Activated gamma-delta T cell treated with Interleukin-2 at 50 U/mL for 16 hours (primary cell): Measurements from ENCODE around the gene SLC24A4.

Source experiments
- DNase-seq: peaks from one replicate; pipeline ENCODE4 v3.0.0-alpha.2; 2020

Gene SLC24A4

DNA sequence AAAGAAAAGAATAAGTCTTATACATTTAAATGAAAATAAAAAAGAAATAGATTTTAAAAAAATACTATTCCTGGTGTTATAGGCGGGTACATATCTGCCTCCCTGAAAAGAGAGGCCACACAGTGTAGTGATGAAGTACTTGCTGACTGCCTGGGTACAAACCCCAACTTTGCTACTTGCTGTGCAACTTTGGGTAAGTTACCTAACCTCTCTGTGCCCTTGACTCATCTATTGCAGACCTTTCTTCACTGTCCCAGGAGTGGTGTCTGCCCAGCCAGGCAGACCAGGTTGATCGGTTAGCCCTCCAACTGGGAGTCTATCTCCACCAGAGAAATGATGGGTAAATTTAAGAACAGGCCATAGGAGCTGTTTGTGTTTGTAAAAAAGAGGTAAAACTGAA is 82.0 kb downstream of the SLC24A4 start:
- no peak for DNase-seq

DNA sequence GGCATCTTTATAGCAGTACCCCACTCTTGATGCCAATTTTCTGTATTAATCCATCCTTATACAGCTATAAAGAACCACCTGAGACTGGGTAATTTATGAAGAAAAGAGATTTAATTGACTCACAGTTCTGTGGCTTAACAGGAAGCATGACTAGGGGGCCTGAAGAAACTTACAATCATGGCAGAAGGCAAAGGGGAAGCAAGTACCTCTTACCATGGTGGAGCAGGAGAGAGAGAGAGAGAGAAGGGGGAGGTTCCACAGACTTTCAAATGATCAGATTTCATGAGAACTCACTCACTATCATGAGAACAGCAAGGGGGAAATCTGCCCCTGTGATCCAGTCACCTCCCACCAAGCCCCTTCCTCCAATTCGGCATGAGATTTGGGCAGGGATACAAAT is 84.4 kb downstream of the SLC24A4 start:
- DNase-seq = no peak

DNA sequence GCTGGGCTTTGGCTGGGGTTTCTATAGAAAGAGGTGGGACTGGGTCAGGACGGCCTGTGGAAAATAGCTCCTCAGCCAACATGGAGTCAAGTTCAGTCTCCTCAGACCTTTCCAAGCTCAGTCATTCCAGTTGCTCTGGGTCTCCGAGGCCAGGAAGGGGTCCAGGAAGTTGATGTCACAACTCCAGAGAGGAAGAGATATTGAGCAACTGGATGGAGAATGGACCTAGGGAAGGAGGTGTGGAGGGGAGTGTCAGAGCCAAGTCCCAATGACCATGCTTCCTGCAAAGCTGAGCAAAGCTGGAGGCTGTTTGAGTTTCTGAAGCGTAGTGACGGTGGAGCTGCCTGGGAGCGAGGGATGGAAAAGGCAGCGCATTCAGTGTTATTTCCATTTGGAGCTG is 86.1 kb downstream of the SLC24A4 start:
- no peak for DNase-seq

DNA sequence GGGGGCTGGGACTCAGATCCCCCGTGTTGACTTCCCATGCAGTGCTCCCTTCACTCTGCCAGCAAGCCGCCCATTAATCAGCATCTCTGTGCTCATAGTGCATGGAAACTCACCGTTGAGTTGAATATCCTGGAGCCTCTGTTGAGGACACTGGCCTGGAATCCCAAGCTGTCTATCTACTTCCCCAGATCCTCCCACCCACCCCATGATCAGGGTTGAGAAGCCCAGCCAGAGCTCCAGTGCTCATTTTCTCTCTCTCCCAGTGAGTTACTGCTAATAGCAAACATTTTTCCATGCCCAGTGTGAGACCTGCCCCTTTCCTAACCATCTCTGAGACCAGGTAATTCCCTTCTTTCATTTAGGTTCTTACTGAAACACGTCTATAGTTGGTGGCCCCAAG is 88.2 kb downstream of the SLC24A4 start:
- DNase-seq = no peak

DNA sequence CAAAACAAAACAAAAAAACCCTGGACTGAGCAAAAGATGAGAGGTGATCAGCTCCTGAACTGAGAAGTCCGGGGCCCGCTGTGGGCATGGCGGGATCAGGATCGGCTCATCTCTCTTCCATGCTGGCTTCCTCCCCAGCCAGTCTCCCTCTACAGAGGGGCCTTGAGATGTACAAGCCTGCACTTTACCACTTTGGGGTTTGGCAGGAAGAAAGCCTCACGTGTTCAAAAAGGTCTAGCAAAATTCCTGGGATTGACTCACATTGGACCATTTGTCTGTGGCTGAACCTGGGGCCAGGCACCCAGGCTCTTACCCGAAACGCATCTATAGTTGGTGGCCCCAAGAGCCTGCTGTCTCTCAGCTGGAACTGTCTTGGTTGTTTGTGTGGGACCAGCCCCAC is 89.0 kb downstream of the SLC24A4 start:
- DNase-seq = no peak

DNA sequence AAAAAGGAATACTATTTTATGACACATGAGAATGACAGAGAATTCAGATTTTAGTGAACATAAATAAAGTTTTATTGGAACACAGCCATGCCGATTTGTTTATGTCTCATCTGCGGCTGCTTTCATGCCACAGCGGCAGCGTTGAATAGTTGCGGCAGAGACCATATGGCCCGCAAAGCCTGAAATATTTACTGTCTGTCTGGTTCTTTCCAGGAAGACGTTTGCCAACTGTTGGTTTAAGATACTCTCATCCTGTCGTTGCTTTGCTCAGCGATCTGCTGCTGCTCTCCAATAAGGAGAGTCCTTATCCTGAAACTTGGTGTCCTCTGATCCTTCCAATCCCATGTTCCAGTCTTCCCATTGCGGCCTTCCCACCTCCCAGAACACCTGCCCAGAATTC is 89.9 kb downstream of the SLC24A4 start:
- DNase-seq = no peak

DNA sequence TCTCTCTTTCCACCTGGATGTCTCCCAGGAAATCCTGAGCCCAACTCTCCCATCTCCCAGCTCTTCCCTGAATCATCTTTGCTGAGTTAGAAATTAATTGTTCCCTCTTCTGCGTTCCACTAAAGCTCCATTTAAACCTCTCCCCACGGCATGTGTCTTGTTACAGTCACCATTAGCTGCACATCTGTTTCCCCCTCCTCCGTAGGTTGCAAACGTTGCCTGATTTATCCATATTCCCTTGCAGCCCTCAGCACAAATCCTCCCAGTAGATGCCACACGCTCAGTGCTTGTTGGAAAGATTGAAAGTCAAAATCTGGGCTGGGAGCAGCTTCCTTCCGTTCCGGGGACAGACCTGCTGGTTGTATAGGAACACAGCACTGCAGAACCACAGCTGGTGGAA is 90.4 kb downstream of the SLC24A4 start:
- no peak for DNase-seq

DNA sequence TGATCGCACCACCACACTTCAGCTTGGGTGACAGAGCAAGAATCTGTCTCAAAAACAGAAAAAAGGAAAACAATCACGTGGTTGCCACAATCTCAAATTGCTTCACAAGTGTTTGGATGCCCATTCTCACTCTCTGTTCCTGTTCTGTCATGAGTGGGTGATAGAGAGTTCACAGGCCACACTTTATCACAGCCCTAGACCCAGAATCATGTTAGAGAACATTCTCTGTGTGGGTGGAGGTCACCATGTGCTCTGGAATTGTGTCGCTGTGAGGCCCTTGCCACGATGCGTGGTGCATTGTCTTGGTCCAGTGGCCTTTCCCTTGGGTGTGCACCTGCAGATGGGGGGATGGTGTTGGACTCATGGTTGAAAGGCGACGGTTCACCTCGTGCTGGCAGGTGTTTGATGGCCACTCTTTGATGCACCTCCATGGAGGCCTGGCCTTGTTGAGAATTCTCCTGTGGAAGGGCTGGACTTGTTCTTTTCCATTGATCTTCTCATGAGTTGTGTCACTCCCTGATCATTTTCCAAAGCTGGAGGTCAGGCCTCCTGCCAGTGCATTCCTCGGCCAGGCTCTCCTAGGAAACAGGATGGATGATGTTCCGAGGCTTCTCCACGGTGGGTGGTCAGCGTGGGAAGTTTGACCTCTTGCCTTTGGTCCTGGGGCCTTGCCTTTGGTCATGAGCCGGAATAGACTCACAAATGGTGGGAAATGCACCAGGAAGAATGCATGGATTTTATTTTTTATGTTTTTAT is 91.9 kb downstream of the SLC24A4 start:
- DNase-seq = no peak

DNA sequence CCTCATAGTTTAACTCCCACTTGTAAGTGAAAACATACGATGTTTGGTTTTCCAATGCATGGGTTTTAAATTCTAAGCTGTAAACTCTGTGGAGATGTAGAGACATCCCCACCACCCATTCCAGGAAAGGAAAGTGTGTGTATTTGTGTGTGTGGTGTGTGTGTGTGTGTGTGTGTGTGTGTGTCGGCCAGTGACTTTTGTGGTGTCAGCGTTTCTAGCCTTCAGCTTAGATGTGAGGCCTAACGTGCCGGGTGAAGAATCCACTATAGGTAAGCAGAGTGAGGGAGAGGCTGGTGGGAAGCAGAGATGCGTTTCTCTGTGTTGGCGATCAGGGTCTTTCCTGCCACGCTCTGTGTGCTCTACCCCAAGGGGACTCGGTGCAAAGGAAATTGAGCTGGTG is 93.0 kb downstream of the SLC24A4 start:
- no peak for DNase-seq

DNA sequence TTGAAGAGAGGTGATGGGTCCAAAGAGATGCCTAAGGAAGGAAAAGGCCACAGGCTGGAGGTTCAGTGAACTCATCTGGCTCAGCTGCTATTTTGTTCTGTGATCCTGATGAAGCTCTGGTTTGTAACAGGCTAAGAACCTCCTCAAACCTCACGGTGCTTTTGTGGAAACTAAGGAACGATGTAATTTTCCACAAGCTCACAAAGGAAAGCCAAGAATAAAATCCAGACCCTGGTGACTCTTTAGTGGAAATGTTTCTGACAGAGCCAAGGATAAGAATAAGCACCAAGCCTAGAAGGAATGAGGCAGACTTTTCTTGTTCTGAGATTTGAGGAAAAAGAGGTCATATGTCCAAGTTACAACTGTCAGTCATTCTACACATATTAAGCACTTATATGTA is 93.6 kb downstream of the SLC24A4 start:
- DNase-seq = no peak

DNA sequence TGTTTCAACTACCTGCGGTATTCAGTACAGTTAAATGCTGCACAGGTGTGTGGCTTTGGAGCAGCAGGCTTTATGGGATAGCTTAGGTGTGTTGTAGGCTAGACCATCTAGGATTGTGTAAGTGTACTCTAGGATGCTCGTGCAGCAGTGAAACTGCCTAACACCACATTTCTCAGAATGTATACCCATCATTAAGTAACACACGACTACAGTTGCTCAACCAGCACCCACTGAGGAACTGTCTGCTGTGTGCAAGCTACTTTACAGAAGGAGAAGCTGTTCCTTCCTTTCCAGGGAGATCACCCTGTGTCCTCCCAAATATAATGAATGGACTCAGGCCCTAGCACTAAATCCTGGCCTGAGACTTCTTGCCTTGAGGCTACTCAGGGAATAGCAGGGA is 94.8 kb downstream of the SLC24A4 start:
- DNase-seq = no peak

DNA sequence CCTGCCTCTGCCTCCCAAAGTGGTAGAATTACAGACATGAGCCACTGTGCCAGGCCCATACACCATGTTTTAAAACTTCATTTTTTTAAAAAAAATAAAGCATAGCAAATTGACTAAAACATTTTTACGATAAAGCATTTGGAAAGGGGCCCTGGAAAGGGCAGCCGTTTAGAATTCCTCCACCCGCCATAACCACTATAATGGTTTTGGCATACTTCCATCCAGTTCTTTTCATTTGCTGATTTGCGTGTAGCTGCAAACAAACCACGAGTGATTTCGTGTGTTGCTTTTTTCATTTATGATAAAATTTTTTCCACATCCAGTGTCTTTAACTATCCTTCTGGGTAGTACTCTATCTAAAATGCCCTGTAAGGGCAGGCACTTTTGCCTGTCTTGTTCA is 98.8 kb downstream of the SLC24A4 start:
- no peak for DNase-seq

DNA sequence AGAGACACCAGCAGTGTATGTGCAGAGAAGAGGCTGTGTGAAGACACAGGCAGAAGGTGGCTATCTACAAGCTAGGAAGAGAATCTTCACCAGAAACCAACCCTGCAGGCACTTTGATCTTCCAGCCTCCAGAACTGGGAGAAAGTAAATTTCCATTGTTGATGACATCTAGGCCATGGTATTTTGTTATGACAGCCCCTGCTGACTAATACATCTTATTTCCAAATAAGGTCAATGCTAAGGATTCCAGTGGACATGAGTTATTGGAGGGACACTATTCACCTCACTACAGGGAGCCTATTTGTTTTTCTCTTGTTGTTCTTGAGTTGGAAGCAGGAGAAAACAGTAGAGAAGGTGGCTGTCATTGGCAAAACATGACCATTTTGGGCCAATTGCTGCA is 102.1 kb downstream of the SLC24A4 start:
- DNase-seq = no peak

DNA sequence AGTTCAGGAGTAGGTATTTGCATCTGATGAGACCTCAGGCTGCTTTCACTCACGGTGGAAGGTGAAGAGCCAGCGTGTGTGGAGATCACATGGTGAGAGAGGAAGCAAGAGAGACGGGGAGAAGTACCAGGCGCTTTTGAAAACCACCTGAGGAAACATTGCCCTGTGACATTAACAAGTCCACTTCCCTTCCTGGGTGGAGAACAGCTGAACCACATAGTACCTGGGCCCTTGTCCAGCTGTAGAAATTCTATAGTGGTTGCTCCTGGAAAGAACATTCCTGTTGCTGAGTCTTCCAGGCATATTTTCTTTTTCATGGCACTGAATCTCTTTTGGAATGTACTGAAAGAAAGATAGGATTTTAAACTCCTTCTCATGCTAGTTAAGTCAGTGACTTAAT is 103.3 kb downstream of the SLC24A4 start:
- DNase-seq = no peak

DNA sequence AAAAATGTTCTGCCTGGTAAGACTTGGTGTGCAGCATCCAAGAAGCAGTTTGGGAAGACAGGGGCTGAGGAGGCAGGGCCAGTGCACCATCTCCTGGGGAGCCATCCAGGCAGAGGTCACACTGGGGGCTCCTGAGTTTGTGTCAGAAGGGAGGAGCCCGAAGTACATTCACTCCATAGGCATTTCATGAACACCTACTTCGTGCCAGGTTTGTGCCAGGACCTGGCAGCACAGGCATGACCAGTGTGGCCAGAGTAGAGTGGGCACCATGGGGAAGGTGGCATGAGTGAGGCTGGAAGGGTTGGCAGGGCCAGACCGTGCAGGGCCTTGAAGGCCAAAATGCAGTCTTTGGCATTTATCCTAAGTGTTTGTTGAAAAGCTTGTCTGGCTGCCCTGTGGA is 104.1 kb downstream of the SLC24A4 start:
- DNase-seq = no peak

DNA sequence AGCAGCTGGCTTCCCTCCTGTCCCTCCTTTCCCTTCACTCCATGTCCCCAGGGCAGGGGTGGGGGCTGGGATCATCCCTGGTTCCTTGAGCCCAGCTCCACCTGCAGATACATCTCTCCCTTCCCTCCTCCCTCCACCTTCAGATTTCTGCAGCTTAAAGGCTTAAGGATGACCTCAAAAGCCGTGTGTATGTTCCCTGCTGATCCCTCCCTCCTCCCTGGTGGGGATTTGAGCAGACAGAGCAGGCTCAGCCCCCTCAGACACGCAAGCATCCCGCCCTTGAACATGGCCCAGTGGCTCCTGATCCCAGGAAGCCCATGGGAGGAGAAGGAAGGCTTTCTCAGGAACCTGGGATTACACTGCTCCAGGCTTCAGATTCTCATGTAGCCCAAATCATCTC is 107.7 kb downstream of the SLC24A4 start:
- no peak for DNase-seq

DNA sequence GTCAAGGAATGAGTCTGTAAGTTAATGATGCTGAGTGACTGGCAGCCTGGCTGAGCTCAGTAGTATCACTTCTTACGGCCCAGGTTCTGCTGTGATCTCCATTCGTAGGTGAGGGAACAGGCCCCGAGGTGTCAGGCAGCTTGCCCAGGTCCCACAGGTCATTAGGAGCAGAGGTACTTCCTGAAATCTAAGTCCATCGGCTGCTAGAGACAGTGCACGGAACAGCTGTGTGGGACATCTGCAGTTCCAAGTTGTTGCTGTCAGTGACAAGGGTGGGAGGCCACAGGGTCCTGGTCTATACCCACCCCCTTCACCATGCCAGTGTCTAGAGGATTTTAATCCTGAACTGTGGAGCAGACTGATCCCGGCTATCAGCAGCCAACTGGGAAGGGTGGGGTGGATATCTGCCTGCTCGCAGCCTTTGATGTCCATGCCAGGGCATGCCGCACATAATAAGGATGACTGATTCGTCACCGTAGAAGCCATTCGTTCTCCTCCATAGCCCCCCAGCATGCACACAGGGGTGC is 108.3 kb downstream of the SLC24A4 start:
- DNase-seq = no peak

DNA sequence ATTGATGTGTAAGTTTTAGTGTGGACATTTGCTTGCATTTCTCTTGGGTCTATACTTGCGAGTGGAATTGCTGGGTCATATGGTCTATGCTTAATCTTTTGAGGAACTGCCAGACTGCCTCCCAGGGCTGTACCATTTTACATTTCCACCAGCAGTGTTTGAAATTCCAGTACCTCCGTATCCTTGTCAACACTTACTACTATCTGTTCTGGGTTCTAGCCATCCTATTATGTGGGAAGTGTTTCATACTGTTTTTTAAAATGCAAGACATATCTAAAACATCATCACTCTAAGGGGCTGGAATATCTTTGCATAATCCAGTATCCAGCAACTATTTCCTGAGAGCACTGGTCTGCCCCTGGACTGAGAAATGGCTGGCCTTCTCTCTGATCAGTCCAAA is 110.4 kb downstream of the SLC24A4 start:
- DNase-seq = no peak

DNA sequence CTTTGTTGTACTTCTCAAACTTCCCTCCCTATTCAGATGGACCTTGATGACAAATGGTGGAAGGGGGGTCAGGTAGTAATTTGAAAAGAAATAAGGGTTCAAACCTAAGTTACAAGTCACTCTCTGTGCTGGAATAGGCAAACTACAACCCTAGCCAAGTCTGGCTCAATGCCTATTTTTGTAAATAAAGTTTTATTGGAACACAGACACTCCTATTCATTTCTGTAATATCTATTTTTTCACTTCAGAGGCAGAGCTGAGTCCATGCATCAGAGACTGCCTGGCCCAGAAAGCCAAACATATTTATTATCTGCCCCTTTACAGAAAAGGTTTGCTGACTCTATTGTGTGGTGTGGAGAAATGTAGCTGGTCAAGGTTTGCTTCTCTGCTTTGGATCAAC is 112.2 kb downstream of the SLC24A4 start:
- DNase-seq = no peak

DNA sequence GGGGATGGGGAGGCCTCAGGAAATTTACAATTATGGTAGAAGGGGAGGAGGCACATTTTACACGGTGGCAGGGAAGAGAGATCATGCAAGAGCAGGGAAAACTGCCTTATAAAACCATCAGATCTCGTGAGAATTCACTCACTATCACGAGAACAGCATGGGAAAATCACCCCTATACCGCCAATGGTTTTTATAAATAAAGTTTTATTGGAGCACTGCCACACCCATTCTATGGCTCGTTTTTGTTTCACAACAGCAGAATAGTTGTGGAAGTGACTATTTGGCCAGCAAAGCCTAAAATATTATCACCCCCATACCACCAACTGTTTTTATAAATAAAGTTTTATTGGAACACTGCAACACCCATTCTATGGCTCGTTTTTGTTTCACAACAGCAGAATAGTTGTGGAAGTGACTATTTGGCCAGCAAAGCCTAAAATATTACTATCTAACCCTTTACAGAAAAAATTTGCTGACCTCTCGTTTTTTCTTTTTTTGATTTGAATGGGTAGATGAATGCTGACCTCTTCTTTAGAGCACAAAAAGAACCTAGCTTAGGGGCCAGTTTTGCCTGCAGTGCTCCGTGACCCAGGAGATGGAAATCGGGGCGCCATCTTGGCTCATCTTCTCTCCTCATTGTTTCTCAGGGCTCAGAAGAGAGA is 113.3 kb downstream of the SLC24A4 start:
- DNase-seq = no peak

DNA sequence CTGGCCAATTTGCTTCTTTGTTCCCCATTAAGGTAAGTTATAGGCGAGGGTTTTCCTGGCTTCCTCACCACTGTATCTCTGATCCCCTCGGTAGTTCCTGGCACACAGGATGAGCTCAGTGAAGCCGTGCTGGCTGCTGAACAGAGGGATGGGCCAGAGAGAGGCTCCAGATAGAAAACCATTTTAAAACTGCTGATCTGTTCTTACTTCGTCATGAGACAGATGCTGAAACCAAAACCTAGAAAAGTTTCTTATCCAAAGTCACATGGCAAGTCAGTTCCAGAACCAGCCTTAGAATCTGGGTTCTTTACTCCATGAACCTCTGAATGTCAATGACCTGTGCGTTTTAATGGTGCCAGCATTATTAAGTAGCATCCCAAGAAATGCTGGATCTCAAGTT is 114.3 kb downstream of the SLC24A4 start:
- DNase-seq = no peak

DNA sequence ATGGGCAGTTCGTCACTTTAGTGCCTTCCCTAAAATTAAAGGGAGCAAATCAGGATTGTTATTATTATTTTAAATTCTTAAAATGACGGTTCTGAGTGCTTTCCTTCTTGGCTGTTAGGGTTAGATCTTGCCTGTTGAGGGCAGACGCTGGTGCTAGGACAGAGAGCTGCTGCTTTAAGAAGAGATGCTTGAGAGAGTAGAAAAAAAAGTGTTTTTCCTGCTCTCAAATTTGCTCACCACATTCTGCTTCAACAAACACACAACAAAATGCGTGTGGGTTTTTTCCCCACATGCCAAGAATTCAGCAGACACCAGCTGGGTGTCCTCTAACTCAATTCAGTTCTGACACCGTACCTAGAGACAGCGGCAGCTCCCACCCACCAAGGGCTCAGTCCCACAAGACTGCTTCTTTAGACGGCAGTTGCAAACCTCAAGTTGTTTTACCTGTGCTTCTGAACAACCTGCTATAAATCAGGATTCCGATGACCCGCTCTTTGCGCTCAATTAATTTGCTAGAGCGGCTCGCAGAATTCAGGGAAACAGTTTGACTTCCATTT is 114.8 kb downstream of the SLC24A4 start:
- no peak for DNase-seq

DNA sequence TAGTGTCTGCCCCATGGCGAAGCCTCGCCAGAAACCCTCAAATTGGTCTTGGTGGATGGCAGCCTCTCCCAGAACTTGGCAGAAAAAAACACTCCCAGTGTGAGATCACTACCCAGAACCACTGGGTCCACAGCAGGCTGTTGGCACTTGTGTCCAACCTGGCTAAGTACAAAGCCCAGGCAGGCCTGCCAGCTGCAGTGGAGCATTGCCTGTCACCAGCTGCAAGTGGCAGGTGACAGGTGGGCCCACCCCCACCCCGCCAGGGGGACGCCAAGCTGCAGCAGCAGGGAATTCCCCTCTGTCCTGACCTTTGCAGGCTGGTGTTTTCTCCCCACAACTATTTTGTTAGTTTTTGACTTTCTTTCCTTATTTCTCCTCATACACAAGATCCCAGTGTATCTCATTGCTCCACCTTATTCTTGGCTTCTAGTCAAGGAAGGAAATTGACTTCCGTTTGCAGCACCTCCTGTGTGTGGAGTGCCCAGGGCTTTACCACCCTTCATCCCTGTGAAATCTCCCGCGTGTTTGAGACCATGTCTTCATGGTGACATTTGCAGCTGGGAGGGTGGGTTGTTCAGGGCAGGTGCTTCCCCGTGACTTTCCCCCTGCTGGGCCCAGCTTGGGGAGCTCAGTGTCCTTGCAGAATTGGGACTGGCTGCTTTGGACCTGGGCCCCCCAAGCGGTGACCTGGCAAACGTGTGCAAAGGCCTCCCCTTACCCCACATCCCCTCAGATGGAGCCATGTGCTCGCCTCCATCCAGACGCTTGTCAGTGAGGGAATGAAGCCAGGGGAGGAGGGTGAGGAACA is 116.8 kb downstream of the SLC24A4 start:
- DNase-seq = no peak
